ENCODE data around the gene FAM210B. TPM values are rescaled to one million over a fixed set of nuclear protein-coding genes. Genes with fewer than 3 reads are reported as not detected.
A peak's percentile ranks its signal among the peaks of the same experiment; 100 is the strongest.
"Not testable (repeated sequence)": the region's sequence is repeated elsewhere in the genome, so short reads cannot be mapped to it uniquely, and the experiment has no call there.

Gene FAM210B, protein sequence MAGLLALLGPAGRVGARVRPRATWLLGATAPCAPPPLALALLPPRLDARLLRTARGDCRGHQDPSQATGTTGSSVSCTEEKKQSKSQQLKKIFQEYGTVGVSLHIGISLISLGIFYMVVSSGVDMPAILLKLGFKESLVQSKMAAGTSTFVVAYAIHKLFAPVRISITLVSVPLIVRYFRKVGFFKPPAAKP
- 26.0 and 31.9 TPM in 2 replicates for total RNA-seq

DNA sequence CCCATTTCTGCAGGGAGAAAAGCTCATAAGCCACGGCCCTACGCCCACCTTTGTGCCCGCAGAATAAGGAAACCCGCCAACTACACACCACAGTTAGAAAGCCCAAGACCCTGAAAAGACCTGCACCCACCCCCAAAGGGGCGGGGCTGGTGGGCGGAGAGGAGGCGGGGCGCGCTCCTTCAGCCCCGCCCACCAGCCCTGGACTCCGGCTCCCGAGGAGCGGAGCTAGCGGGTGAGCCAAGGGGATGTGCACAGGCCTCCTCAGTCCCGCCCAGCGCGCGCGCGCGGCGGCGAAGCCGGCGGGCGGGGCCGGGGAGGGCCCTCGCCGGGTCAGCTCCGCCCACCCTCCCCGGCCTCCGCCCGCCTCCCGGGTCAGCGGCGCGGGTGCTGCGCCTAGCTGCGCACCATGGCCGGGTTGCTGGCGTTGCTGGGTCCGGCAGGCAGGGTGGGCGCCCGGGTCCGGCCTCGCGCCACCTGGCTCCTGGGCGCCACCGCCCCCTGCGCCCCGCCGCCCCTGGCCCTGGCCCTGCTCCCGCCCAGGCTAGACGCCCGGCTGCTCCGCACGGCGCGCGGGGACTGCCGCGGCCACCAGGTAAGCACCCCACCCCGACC lies at the start of gene FAM210B:
Gene FAM210B, plus strand, starts transcription at position 375 of the 612 bp plus-strand sequence. Its CDS starts 32 bp downstream, at position 407.
- peak; percentile 92 for DNase-seq

- no peak for DNase-seq
These were observed 42.7 kb upstream of the FAM210B start for GRCh38 chr20:56316051-56316450.

DNA sequence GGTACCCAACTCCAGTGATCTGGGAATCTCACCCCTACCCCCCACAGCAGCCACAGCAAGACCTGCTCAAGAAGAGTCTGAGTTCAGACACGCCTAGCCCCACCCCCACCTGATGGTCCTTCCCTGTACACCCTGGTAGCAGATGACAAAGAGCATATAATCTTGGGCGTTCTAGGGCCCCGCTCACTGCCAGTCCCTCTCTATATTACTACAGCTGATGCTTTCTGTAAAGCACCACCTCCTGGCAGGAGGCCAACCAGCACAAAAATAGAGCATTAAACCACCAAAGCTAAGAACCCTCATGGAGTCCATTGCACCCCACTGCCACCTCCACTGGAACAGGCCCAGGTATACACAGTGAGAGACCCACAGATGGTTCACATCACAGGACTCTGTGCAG lies 42.3 kb upstream of the FAM210B start:
- DNase-seq, result no peak

DNA sequence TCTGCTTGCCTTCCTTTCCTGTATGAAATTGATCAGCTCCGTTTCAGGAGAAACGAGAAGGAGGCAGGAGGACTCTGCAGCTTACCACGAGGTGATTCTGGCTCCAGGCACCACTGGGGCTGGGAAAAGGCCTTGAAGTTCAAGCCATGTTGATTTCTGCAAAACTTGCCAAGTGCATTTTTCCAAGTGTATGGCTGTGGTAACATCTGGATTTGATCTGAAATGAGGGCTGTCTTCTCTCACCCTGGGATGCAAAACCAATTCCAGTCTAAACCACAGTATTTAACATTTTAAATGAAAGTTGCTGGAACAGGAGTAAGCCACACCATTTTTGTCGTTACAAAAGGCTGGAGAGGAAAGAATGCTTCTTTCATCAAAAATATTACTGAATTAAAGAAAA lies 36.1 kb upstream of the FAM210B start:
- no peak for DNase-seq

DNA sequence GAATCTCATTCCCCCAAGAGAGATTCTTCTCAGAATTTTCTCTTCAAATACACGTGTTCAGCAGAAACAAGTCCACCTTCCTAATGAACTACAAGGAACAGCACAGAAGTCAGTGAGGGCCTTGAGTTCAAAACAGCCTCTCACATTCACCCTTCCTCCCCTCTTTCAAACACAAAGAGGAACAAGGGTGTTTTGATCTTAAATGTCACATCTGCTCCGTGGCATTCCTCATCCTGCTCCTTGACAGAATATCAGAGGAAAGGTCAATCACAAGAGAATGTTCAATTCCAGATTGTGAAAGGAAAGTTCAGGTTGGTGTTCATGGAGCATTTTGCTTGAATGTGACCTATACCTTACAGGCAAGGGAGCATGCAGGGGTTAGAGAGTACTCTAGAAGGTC lies 35.6 kb upstream of the FAM210B start:
- no peak for DNase-seq

DNA sequence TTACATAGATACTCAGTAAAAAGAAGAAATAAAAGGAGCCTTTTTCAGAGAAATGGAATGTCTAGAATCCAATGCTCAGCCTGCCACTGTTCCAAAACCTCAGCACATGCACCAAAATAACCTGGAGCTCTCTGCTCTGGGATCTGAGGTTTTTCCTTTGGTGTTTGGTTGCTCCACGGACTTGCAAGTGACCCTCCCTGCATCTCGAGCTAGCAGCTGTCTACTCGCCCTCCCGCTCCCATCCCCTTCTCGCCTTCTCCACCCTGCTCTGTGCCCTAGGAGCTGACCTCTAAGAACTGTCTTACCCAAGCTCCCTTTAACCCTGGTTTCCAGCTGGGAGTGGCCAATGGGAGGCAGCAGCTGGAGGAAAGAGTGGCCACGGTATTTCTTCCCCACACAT lies 35.1 kb upstream of the FAM210B start:
- DNase-seq, result no peak

DNA sequence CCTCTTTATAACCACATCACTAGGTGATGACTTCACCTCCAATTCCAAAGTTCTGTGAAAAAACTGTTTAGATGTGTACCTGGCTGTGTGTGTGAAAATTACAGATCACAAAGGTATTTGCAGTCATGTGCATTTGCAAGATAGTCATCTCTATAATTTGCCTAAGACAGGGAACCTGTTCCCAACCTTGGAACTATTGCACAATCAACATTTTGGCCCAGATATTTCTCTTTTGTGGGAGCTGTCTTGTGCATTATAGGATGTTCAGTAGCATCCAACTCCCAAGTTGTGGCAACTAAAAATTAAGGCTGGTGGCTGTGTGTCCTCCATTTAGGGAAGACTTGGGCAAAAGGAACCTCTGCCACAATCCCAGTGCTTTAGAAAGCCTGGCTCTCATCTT lies 34.0 kb upstream of the FAM210B start:
- no peak for DNase-seq

DNA sequence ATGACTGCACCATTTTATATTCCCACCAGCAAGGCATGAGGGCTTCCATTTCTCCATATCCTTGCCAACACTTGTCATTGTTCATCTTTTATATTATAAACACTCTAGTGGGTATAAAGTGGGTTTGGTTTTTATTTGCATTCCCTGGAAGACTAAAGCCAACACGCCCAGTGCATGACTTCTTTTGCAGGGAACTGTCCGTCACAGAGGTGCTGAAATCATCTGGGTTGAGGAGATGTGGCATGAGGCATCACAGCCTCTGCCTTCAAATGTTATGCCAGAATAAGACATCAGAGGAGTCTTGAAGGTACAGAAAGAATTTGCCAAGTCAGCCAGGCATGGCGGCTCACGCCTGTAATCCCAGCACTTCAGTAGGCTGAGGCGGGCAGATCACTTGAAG lies 29.9 kb upstream of the FAM210B start:
- DNase-seq, result peak; percentile 9

DNA sequence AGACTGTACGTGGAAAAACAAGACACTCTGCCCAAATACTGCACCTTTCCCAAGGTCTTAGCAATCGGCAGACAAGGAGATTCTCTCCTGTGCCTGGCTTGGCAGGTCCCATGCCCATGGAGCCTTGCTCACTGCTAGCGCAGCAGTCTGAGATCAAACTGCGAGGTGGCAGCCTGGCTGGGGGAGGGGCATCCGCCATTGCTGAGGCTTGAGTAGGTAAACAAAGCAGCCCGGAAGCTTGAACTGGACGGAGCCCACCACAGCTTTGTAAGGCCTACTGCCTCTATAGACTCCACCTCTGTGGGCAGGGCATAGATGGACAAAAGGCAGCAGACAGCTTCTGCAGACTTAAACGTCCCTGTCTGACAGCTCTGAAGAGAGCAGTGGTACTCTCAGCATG lies 22.1 kb upstream of the FAM210B start:
- DNase-seq, result not testable (repeated sequence)

GRCh38 chr20:56342783-56343182 lies 16.0 kb upstream of the FAM210B start:
- DNase-seq, result no peak

- peak; percentile 71 for DNase-seq
These were observed 14.9 kb upstream of the FAM210B start for GRCh38 chr20:56343861-56344381.

DNA sequence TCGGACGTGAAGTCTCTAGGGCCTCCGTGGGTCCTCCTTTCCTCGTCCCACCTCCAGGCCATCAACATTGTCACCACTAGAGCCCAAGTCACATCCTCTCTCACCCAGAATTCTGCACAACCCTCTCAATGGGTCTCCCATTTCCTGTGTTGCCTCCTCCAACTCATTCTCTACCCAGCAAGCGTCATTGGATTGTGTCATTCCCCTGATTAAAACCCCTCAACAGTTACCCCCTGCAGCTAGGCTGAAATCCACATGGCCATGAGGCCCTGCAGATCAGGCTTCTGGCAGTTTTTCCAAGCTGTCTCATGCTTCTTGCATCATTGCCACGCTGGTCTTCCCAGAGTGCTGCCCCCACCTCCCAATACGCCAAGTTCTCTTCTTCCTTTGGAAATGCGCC lies 12.9 kb upstream of the FAM210B start:
- DNase-seq, result no peak

- no peak for DNase-seq
These were observed 11.0 kb upstream of the FAM210B start for GRCh38 chr20:56347628-56348304.

GRCh38 chr20:56348305-56348693 lies 10.5 kb upstream of the FAM210B start:
- no peak for DNase-seq

DNA sequence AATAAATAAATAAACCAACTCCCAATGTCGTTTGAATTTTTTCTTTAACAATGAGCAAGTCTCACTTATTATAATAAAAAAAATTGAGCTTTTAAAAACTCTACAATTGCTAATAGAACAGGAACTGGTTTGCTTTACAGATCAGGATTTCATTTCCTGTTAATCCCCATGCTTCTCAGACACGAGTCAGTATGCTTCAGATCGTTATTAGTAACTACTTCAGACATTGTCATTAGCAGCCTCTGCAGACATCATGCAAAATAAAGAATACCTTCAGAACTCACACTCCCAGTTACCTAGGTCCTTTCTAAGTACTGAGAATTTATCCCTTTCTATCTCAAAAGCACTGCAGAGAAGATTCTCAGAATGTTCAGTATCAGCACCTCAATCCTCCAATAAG lies 10.0 kb upstream of the FAM210B start:
- no peak for DNase-seq

- no peak for DNase-seq
These were observed 7.9 kb upstream of the FAM210B start for GRCh38 chr20:56350842-56351241.

DNA sequence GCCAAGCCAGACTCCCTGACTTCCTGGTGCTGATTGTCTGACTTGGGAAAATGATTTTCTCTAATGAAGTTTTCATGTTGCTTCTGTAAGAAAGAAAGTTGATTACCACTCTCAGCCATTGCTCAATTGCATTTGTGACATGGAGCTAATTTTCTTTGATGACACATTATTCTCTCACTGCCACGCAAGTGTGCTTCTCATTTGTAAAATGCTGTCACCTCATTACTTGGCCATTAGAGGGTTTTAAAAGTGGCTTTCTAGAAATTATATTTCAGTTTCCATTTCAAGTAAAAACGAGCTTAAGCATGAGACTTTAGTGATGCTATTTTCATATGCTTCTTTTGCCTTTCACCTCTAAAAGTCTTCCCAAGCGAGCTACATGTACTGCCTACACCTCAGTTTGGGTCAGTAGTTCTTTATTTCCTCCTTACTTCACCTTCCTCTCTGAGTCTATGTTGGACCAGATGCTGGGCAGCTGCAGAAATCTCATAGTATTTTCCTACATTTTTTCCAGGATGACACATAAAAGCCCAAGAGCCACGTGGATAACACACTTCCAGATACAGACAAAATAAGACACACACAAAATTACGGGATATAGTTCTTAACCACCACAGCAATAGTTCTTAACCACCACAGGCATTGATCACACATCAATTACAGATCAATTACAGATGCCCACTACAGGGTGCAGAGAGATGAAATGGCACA lies 6.3 kb upstream of the FAM210B start:
- no peak for DNase-seq

GRCh38 chr20:56353356-56353755 lies 5.4 kb upstream of the FAM210B start:
- no peak for DNase-seq

GRCh38 chr20:56358070-56358469 lies 704 bp upstream of the FAM210B start:
- no peak for DNase-seq

DNA sequence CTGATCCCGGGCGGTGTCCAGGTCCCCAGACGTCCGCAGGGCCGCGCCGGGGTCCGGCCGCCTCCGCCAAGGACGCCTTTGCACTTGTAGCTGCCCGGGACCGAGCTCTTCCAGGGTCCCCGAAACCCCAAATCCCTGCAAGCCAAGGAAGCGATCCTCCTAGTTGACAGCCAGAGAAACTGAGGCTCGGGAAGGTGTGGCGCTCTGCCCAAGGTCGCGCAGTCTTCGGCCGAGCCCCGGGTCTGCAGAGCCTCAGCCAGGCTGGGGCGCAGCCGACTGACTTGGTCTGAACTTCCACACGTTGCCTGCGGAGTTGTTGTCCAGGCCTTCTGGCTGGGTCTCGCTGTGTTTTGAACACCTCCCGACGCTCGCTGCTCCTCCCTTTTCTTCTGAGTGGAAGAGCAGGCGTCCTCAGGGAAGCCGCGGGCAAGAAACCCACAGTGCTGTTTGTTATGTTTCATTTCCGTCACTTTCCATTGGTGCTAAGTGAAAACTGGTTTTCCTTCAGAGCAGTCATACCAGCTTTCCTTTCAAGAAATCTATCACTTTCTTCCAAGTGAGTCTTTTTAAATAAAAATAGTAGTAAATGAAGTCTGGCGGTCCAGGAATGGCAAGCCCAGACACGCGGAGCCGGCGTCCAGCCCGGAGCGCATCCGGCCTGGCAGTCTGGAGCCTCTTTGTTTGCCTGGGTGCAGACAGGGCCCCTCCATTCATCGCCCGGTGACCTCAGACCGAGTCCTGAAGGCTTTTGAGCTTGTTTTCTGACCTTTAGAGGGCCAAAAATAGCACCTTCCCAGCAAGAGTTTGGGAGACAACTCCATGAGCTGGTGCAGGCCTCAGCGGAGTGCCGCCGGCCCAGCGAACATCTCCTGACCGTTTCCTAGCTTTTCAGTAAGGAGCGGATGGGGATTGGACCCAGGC lies 698 bp downstream of the FAM210B start:
- DNase-seq, result peak; percentile 77

- no peak for DNase-seq
These were observed 1.5 kb downstream of the FAM210B start for GRCh38 chr20:56360133-56360907.

GRCh38 chr20:56360908-56361205 lies 2.1 kb downstream of the FAM210B start:
- DNase-seq, result no peak

Measured in dermis blood vessel endothelial cell (primary cell).